HG03060 (cell line): ENCODE results near the gene ADNP.
"Not testable (repeated sequence)": the region's sequence is repeated elsewhere in the genome, so short reads cannot be mapped to it uniquely, and the experiment has no call there.

Experiments used
- ATAC-seq: cut with Tn5 transposase; IDR thresholded peaks from one replicate; pipeline ENCODE4 v1.9.1; 2021; ENCODE audit warnings: low read depth, moderate number of reproducible peaks; ENCODE audit not compliant: unreplicated experiment

Gene ADNP

GRCh38 chr20:50931306-50932015 is at the start of gene ADNP:
ADNP (minus strand) TSS chr20:50931437; CDS start chr20:50903996, 27,441 bp downstream.
- peak; percentile 46 for ATAC-seq

- no peak for ATAC-seq
Measured at GRCh38 chr20:50980071-50980681, 48.9 kb upstream of the ADNP start.

GRCh38 chr20:50978533-50978932 is 47.3 kb upstream of the ADNP start:
- not testable (repeated sequence) for ATAC-seq

- no peak for ATAC-seq
Measured at GRCh38 chr20:50977066-50978021, 46.1 kb upstream of the ADNP start.

- ATAC-seq, result no peak
Measured at GRCh38 chr20:50975701-50976330, 44.6 kb upstream of the ADNP start.

GRCh38 chr20:50969912-50970311 is 38.7 kb upstream of the ADNP start:
- ATAC-seq, result no peak

GRCh38 chr20:50969435-50969834 is 38.2 kb upstream of the ADNP start:
- no peak for ATAC-seq

- ATAC-seq, result no peak
Measured at GRCh38 chr20:50968289-50968688, 37.1 kb upstream of the ADNP start.

GRCh38 chr20:50967586-50967985 is 36.3 kb upstream of the ADNP start:
- no peak for ATAC-seq

- no peak for ATAC-seq
Measured at GRCh38 chr20:50959543-50960126, 28.4 kb upstream of the ADNP start.

- peak; percentile 71 for ATAC-seq
Measured at GRCh38 chr20:50958615-50959542, 27.6 kb upstream of the ADNP start, which contains the start of gene MOCS3. MOCS3 (plus strand) TSS chr20:50958818; CDS start chr20:50958843, 25 bp downstream.

GRCh38 chr20:50957798-50958614 is 26.8 kb upstream of the ADNP start, which contains the start of gene DPM1:
DPM1 (minus strand) TSS chr20:50958532; CDS start chr20:50958523, 9 bp downstream.
- ATAC-seq, result peak; percentile 49

GRCh38 chr20:50957276-50957675 is 26.0 kb upstream of the ADNP start:
- no peak for ATAC-seq

GRCh38 chr20:50953821-50954220 is 22.6 kb upstream of the ADNP start:
- no peak for ATAC-seq

GRCh38 chr20:50953196-50953595 is 22.0 kb upstream of the ADNP start:
- no peak for ATAC-seq

GRCh38 chr20:50948132-50948785 is 17.0 kb upstream of the ADNP start:
- ATAC-seq, result no peak

GRCh38 chr20:50943069-50943468 is 11.8 kb upstream of the ADNP start:
- ATAC-seq, result no peak

GRCh38 chr20:50933589-50933988 is 2.4 kb upstream of the ADNP start:
- no peak for ATAC-seq
